Inflammatory macrophage (primary cell): ENCODE results near the gene TUBA1C.
"Not testable (repeated sequence)": the region's sequence is repeated elsewhere in the genome, so short reads cannot be mapped to it uniquely, and the experiment has no call there.

Experiments used
- DNase-seq, 2 donors: peaks; one replicate each; pipeline ENCODE4 v3.0.0-alpha.2; 2020 to 2022

The TUBA1C gene

DNA sequence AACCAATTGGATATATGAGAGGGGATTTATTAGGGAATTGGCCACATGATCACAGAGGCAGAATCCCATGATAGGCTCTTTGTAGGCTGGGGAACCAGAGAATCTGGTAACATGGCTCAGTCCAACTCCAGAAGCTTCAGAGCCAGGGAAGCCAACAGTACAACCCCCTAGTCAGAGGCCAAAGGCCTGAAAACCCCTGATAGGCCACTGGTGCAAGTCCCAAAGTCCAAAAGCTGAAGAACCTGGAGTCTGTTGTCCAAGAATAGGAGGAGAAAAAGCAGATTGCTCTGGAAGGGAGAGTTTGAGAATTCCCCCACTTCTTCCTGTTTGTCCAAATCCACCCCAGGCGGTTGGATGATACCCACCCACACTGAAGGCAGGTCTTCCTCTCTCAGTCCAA is 49.9 kb downstream of the TUBA1C start:
- DNase-seq = no peak

DNA sequence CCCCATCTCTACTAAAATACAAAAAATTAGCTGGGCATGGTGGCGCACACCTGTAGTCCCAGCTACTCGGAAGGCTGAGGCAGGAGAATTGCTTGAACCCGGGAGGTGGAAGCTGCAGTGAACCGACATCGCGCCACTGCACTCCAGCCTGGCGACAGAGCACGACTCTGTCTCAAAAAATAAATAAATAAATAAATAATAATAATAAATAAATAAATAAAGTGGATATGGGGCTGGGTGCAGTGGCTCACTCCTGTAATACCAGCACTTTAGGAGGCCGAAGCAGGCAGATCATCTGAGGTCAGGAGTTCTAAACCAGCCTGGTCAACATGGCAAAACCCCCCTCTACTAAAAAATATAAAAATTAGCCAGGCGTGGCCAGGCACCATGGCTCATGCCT is 52.2 kb downstream of the TUBA1C start:
- not testable (repeated sequence) for DNase-seq

DNA sequence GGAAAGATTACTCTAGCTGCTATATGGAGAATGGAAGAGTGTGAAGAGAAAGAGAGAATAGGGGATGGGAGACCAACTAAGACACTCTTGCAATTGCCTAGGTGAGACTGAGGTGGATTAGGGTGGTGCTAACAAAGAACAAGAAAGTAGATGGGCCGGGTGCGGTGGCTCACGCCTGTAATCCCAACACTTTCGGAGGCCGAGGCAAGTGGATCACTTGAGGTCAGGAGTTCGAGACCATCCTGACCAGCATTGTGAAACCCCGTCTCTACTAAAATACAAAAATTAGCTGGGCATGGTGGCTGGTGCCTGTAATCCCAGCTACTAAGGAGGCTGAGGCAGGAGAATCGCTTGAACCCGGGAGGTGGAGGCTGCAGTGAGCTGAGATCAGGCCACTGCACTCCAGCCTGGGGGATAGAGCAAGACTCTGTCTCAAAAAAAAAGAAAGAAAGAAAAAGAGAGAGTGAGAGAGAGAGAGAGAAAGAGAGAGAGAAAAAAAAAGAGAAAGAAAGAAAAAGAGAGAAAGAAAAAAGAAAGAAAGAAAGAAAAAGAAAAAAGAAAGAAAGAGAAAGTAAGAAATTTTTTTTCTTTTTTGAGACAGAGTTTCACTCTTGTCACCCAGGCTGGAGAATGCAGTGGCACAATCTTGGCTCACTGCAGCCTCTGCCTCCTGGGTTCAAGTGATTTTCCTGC is 55.7 kb downstream of the TUBA1C start:
- DNase-seq = not testable (repeated sequence)

DNA sequence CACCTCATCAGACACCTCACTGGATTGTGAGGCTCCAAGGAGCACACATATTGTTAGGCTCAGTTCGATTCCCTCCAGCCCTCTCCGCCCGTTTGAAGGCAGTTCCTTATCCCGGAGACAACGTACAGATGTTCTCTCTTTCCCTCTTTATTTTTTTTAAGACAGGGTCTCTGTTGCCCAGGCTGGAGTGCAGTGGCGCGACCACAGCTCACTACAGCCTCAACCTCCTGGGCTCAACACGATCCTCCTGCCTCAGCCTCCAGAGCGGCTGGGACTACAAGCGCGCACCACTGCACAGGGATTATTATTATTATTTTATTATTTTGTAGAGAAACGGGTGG is 57.5 kb downstream of the TUBA1C start:
- DNase-seq = no peak

DNA sequence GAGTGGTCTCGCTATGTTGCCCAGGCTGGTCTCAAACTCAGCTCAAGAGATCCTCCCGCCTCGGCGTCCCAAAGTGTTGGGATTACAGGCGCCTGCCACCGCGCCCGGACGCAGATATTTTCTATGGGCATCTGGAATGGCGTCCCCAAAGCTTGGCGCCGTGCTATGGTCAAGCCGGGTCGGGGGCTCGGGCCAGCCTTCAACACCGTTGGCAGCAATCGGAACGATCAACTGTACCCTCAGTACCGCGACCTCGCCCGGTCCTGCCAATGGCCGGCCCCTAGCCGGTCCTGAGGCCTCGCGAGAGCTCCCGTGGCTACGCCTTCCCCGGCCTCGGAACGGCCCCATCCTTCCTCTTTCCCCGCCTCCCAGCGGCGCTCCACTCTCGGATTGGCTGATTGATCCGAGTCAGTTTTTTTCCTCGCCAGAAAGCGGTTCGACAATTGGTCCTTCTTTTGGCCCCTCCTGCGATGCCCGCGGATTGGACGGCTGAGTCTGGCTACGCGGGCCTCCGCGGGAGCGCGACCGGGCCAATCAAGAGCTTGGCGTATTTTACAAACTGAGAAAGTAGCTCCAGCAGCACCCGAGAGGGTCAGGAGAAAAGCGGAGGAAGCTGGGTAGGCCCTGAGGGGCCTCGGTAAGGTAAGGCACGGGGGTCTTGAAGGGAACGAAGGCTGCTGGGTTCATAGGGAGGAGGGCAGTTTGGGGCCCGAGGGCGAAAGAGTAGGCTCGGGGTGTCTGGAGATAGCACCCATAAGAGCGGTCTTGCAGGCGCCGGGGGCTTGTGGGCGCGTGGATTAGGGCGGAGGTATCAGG is 58.0 kb downstream of the TUBA1C start, which contains the start of gene TROAP:
Gene TROAP, plus strand, starts transcription at position 548 of the 816 bp plus-strand sequence. CDS start 354 bp downstream, outside the sequence.
- peak; percentile 99 for DNase-seq

DNA sequence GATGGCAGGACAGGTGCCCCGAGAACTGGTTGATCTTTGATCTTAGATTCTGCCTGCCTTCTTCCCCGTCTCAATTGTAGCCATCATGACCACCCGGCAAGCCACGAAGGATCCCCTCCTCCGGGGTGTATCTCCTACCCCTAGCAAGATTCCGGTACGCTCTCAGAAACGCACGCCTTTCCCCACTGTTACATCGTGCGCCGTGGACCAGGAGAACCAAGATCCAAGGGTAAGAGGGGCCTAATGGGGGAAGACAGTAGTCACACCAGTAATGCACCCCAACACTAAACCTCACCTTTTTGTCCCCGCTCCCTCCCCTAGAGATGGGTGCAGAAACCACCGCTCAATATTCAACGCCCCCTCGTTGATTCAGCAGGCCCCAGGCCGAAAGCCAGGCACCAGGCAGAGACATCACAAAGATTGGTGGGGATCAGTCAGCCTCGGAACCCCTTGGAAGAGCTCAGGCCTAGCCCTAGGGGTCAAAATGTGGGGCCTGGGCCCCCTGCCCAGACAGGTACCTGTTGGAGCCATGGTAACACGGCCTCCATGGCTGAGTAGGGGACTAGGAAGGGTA is 58.7 kb downstream of the TUBA1C start:
- no peak for DNase-seq
